Subcutaneous abdominal adipose tissue (tissue), 5 donors: ENCODE results near the gene MICU1.
"Not testable (repeated sequence)": the region's sequence is repeated elsewhere in the genome, so short reads cannot be mapped to it uniquely, and the experiment has no call there.

Experiments
- H3K27ac ChIP-seq: one replicate; pipeline ENCODE4 v1.7.0; 2013; ENCODE audit warnings: low read depth, mild to moderate bottlenecking, inconsistent platforms, low read length, moderate library complexity
- H3K27me3 ChIP-seq, 5 donors: one replicate each; pipeline ENCODE4 v1.7.0; 2013; ENCODE audit warnings: low read length in 5 of 5, inconsistent platforms in 1 of 5; ENCODE audit not compliant: control insufficient read depth in 5 of 5, insufficient read depth in 4 of 5
- H3K36me3 ChIP-seq, 5 donors: one replicate each; pipeline ENCODE4 v1.7.0; 2013; ENCODE audit warnings: low read length in 5 of 5; ENCODE audit not compliant: control insufficient read depth in 5 of 5, insufficient read depth in 5 of 5
- H3K4me1 ChIP-seq, 5 donors: one replicate each; pipeline ENCODE4 v1.7.0; 2013; ENCODE audit warnings: low read length in 5 of 5, mild to moderate bottlenecking in 3 of 5, moderate library complexity in 1 of 5; ENCODE audit not compliant: control insufficient read depth in 5 of 5, insufficient read depth in 5 of 5
- H3K4me3 ChIP-seq, 5 donors: one replicate each; pipeline ENCODE4 v1.7.0; 2013; ENCODE audit warnings: low read length in 5 of 5, low read depth in 1 of 5
- H3K9ac ChIP-seq, 5 donors: one replicate each; pipeline ENCODE4 v1.7.0; 2013; ENCODE audit warnings: low read length in 5 of 5, mild to moderate bottlenecking in 4 of 5, moderate library complexity in 3 of 5
- H3K9me3 ChIP-seq, 5 donors: one replicate each; pipeline ENCODE4 v1.7.0; 2013; ENCODE audit warnings: low read length in 5 of 5; ENCODE audit not compliant: control insufficient read depth in 5 of 5
- donor health status: healthy.
- donor health status: healthy.
- donor health status: healthy.
- donor health status: healthy.
- donor health status: healthy.

The MICU1 gene

DNA sequence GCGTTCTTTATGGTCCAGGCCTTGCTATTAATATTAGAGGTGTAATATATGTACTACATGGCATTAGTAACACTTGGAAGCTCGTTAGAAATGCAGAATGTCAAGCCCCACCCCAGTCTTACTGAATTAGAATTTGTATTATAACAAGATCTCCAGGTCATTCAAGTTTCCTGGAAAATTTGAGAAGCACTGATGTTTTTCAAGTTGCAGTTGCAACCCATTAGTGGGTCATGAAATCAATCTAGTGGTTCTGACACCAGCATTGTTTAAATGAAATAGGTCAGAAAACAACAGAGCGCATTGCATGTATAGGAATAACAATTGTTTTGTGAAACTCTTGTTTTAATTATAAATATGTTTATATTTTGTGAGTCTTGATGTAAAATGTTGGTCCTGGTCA, 28.8 kb upstream of the MICU1 start:
- Histone ChIP-seq H3K27me3 (no peaks in the 10 kb centered on the region), H3K4me1 (no peaks in the 10 kb centered on the region), H3K36me3 (no peaks in the 10 kb centered on the region), H3K4me3 (no peak overlapping the region), H3K27ac (no peak overlapping the region), H3K9me3 (no peaks in the 10 kb centered on the region), H3K9ac (no peak overlapping the region)

GRCh38 chr10:72653383-72654096, 27.7 kb upstream of the MICU1 start:
- Histone ChIP-seq H3K36me3 (no peaks in the 10 kb centered on the region), H3K4me1 (no peaks in the 10 kb centered on the region), H3K9ac (no peak overlapping the region), H3K9me3 (no peaks in the 10 kb centered on the region), H3K4me3 (no peak overlapping the region), H3K27ac (no peak overlapping the region), H3K27me3 (no peaks in the 10 kb centered on the region)

DNA sequence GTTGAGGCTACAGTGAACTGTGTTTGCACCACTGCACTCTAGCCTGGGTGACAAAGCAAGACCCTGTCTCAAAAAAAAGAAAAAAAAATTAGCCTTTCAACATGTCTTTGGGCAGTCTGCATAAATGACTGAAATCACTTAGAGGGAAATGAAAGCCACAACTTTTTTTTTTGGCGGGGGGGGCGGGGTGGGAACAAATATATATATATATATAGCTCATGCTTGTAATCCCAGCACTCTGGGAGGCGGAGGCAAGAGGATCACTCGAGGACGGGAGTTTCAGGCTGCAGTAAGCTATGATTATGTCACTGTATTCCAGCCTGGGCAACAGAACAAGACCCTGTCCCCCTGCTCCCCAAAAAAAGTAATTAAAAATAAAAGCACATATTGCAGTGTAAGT, 23.4 kb upstream of the MICU1 start:
- Histone ChIP-seq H3K4me1 (no peaks in the 10 kb centered on the region), H3K36me3 (no peaks in the 10 kb centered on the region), H3K9me3 (no peaks in the 10 kb centered on the region), H3K4me3 (no peak overlapping the region), H3K27me3 (no peaks in the 10 kb centered on the region), H3K9ac (no peak overlapping the region), H3K27ac (no peak overlapping the region)

DNA sequence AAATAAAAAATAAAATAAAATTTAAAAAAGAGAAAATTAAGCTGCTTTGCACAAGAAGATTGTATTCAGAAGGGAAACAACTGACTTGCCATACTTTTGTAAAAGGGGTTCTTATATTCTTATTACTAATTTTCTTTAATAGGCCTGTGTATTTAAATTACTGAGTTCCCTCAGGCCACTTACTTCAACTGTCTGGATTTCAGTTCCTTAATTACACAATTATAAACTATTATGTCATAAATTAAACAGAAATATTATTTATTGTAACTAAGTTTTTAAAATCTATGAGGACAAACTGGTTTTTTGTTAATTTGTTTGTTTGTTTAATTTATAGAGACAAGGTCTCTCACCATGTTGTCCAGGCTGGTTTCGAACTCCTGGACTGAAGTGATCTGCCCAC, 22.4 kb upstream of the MICU1 start:
- H3K27me3 ChIP-seq, result no peaks in the 10 kb centered on the region
- no peaks in the 10 kb centered on the region for H3K4me1 ChIP-seq

GRCh38 chr10:72646971-72647370, 21.1 kb upstream of the MICU1 start:
- H3K4me1 ChIP-seq, H3K9me3 ChIP-seq, H3K9ac ChIP-seq, H3K36me3 ChIP-seq, H3K27ac ChIP-seq, H3K4me3 ChIP-seq, H3K27me3 ChIP-seq: not testable (repeated sequence)

More for the DNA sequence above, 22.4 kb upstream of the MICU1 start:
- Histone ChIP-seq H3K9me3 (no peaks in the 10 kb centered on the region), H3K27ac (no peak overlapping the region), H3K9ac (no peak overlapping the region), H3K4me3 (no peak overlapping the region), H3K36me3 (no peaks in the 10 kb centered on the region)

GRCh38 chr10:72645263-72645858, 19.5 kb upstream of the MICU1 start:
- Histone ChIP-seq H3K27ac (no peak overlapping the region), H3K4me1 (no peaks in the 10 kb centered on the region), H3K4me3 (no peak overlapping the region), H3K9me3 (no peaks in the 10 kb centered on the region), H3K27me3 (no peaks in the 10 kb centered on the region), H3K36me3 (no peaks in the 10 kb centered on the region), H3K9ac (no peak overlapping the region)

DNA sequence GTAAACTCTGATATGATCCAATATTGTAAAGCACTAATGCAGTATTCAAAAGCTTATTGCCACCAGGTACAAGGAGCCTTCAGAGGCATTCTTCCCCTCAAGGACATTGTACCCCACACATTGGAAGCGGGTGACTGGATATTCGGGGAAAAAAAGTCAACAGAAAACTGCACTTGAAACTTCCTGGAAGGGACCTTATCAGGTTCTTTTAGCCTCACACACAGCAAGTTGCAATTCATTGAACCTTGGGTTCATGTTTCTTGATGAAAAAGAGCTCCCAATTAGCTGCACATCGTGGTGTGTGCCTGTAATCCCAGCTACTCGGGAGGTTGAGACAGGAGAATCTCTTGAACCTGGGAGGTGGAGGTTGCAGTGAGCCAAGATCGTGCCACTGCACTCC, 16.4 kb upstream of the MICU1 start:
- Histone ChIP-seq H3K27ac (no peak overlapping the region), H3K4me3 (no peak overlapping the region), H3K27me3 (no peaks in the 10 kb centered on the region), H3K9me3 (no peaks in the 10 kb centered on the region), H3K4me1 (peaks cover 0 to 6% (median 3%) of the 10 kb centered on the region in 5 donors), H3K9ac (no peak overlapping the region), H3K36me3 (no peaks in the 10 kb centered on the region)

DNA sequence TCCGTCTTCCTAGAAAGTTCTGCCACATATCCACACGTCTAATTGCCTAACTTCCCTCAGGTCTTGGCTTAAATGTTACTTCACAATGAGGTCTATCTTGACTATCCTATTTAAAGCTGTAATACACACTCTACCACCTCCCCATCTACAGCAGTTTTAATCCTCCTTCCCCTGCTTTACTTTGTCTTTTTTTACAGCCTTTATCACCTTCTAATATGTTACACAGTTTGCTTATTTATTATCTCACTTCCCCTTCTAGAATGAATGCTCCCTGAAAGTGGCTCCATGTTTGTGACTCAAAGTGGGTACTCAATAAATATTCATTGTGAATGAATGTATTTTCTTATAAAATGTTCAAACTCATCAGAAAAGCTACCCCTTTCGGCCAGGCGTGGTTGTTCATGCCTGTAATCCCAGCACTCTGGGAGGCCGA, 13.6 kb upstream of the MICU1 start:
- Histone ChIP-seq H3K9me3 (no peaks in the 10 kb centered on the region), H3K36me3 (no peaks in the 10 kb centered on the region), H3K27me3 (no peaks in the 10 kb centered on the region), H3K9ac (no peak overlapping the region), H3K4me1 (peaks cover 0 to 11% (median 8%) of the 10 kb centered on the region in 5 donors), H3K4me3 (no peak overlapping the region), H3K27ac (no peak overlapping the region)

DNA sequence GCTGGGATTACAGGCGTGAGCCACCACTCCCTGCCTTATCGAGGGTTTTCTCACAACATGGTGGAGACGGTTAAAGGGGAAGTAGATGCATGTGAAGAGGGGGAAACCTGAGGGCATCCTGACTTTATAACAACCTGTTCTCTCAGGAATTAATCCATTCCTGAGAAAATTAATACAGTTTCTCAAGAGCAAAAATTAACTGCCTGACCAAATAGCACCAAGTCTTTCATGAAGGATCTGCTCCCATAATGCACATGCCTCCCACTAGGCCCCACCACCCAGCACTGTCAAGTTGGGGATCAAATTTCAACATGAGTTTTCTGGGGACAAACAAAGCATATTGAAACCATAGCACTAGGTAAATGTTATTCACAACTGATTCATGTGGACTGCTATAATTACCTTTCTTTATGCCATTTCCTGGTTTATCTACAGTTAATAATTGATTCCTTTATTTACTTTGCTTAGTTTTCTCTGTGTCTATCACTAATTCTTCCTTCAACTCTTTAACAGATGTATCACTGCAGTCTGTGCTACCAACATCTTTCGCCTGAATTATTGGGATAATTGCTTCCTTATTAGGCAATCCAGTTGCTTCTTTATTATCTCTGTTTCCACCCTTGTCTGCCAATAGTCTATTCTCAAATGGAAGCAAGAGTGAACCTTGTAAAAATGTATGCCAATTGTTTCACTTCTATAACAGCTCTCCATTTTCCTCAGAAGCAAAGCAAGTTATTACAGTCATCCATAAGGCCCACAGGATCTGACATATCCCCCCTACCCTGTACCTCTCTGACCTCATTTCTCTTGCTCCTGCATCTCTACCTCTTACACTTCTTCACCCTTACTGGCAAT, 12.9 kb upstream of the MICU1 start:
- Histone ChIP-seq H3K9me3 (no peaks in the 10 kb centered on the region), H3K27ac (no peak overlapping the region), H3K4me1 (peaks cover 0 to 11% (median 8%) of the 10 kb centered on the region in 5 donors), H3K9ac (no peak overlapping the region), H3K4me3 (no peak overlapping the region), H3K27me3 (no peaks in the 10 kb centered on the region), H3K36me3 (no peaks in the 10 kb centered on the region)

GRCh38 chr10:72637398-72637857, 11.5 kb upstream of the MICU1 start:
- peak overlapping the region; percentile 46 for H3K27ac ChIP-seq
- H3K9ac ChIP-seq, result peak overlapping the region in 2 of 5 donors; percentile 26 to 30

More at GRCh38 chr10:72637398-72637857, 11.5 kb upstream of the MICU1 start:
- Histone ChIP-seq H3K27me3 (no peaks in the 10 kb centered on the region), H3K9me3 (no peaks in the 10 kb centered on the region), H3K4me1 (peaks cover 0 to 11% (median 8%) of the 10 kb centered on the region in 5 donors), H3K4me3 (no peak overlapping the region), H3K36me3 (no peaks in the 10 kb centered on the region)
